ENCODE data around the gene CSF1R.

DNA sequence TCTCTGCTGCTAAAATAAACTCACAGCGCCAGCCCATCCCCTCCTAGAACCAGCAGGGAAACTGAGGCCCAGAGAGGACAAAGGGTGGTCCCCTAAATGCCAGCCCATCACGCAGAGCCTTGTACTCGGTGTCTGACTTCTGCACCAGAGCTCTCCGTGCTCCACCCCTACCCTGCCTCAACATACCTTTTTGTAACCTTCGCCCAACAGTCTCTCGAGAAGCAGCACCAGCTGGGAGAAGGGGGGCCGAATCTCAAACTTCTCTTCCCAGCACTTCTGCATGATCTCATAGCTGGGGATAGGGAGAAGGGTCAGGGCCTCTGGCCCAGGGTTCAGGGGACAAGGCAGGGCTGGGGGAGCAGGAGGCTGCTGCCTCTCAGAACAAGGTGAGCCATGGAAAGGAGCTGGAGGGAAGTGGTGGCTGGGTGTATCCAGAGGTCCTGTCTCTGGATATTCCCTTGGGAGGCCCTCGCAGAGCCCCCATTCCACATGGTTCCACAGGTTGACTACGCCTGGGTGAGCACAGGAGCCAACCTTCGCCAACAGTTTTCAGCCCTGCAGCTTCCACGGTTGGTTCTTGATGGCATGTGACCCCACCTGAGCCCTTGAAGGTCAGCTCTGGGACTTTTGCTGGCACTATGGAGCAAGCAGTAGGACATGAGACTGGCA, 32.3 kb upstream of the CSF1R start:
- TF ChIP-seq, protein P1, sequence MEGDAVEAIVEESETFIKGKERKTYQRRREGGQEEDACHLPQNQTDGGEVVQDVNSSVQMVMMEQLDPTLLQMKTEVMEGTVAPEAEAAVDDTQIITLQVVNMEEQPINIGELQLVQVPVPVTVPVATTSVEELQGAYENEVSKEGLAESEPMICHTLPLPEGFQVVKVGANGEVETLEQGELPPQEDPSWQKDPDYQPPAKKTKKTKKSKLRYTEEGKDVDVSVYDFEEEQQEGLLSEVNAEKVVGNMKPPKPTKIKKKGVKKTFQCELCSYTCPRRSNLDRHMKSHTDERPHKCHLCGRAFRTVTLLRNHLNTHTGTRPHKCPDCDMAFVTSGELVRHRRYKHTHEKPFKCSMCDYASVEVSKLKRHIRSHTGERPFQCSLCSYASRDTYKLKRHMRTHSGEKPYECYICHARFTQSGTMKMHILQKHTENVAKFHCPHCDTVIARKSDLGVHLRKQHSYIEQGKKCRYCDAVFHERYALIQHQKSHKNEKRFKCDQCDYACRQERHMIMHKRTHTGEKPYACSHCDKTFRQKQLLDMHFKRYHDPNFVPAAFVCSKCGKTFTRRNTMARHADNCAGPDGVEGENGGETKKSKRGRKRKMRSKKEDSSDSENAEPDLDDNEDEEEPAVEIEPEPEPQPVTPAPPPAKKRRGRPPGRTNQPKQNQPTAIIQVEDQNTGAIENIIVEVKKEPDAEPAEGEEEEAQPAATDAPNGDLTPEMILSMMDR (IDR thresholded peaks at IDR 0.05), result no peak
- TF ChIP-seq POLR2A (IDR thresholded peaks at IDR 0.05) (no peak), EP300 (IDR thresholded peaks at IDR 0.05) (no peak)

All from stomach (tissue), 4 donors.